Measurements from ENCODE around the gene MTHFD1L.
"Not testable (repeated sequence)": the region's sequence is repeated elsewhere in the genome, so short reads cannot be mapped to it uniquely, and the experiment has no call there.

MTHFD1L gene

DNA sequence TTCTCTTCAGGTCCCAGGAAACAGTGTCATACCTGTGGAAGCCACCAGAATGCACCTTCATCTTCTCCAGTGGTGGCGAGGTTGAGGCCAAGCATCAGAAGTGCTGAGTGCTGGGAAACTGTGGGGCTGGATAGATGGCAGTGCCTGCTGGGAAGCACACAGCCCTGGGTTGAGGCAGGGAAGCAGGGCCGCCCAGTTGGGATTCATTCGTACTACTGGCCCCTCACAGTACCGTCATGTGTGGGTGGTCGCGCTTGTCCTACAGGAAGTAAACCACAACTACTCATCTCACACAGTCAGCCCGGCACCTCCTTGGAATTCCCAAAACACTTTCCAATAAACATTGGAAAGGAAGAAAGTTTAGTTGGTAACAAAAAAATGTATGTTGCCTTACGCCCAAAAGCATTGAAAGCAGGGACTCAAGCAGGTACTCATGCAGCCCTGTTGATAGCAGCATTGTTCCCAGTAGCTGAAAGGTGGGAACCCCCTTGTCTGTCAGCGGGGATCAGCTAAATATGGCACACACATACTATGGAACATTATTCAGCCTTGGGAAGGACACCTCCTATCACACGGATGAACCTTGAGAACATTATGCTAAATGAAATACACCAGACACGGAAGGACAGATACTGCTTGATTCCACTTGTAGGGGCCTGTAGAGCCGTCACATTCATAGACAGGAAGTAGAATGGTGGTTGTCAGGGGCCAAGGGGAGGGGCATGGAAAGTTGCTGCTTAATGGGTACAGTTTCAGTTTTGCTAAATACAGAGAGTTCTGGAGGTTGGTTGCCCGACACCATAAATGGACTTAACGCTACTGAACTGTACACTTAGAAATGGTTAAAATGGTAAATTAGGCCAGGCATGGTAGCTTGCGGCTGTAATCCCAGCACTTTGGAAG, 162.7 kb downstream of the MTHFD1L start:
- DNase-seq (ENCODE audit: low read depth in 2 of 2) = no peak
- no peak overlapping the region for H3K4me3 ChIP-seq (replicated peaks in 1 of 2; ENCODE audit: low read depth in 2 of 2, low read length in 2 of 2)
- TF ChIP-seq, protein P1, sequence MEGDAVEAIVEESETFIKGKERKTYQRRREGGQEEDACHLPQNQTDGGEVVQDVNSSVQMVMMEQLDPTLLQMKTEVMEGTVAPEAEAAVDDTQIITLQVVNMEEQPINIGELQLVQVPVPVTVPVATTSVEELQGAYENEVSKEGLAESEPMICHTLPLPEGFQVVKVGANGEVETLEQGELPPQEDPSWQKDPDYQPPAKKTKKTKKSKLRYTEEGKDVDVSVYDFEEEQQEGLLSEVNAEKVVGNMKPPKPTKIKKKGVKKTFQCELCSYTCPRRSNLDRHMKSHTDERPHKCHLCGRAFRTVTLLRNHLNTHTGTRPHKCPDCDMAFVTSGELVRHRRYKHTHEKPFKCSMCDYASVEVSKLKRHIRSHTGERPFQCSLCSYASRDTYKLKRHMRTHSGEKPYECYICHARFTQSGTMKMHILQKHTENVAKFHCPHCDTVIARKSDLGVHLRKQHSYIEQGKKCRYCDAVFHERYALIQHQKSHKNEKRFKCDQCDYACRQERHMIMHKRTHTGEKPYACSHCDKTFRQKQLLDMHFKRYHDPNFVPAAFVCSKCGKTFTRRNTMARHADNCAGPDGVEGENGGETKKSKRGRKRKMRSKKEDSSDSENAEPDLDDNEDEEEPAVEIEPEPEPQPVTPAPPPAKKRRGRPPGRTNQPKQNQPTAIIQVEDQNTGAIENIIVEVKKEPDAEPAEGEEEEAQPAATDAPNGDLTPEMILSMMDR (IDR thresholded peaks at IDR 0.05; ENCODE audit: low read depth, low read length) = no peak

DNA sequence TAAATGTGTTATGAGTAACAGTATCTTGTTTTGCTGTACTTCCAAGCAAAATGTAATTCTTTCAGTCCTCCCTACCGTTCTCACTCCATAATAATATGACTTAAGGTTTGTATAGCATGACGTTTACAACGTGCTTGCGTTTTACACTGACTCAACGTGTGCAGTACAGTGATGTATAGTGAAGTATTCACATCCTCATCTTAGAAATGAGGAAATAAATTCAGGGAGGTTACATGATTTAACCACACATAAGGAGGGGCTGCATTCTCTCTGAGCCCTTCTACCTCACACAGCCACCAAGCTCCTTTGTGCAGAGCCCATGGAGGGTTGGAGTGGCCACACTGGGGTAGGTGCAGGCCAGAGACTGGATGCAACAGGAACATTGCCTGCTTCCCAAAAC, 164.5 kb downstream of the MTHFD1L start:
- DNase-seq (ENCODE audit: low read depth in 2 of 2) = no peak
- no peak overlapping the region for H3K4me3 ChIP-seq (replicated peaks in 1 of 2; ENCODE audit: low read depth in 2 of 2, low read length in 2 of 2)
- TF ChIP-seq, protein P1 (IDR thresholded peaks at IDR 0.05; ENCODE audit: low read depth, low read length) = no peak

DNA sequence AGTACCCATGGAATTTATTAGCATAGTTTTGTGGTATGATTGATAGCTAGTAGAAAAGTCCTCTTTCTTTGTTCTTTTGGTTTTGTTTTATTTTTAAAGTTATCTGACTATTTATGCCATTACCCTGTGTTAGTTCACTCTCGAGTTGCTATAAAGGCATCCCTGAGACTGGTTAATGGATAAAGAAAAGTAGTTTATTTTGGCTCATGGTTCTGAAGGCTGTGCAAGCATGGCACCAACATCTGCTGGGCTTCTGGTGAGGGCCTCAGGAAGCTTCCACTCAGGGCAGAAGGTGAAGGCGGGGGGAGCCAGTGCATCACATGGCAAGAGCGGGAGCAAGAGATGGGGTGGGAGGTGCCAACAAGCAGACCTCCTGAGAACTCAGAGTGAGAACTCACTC, 166.5 kb downstream of the MTHFD1L start:
- TF ChIP-seq, protein P1 (IDR thresholded peaks at IDR 0.05; ENCODE audit: low read depth, low read length) = no peak
- no peak for DNase-seq (ENCODE audit: low read depth in 2 of 2)
- no peak overlapping the region for H3K4me3 ChIP-seq (replicated peaks in 1 of 2; ENCODE audit: low read depth in 2 of 2, low read length in 2 of 2)

DNA sequence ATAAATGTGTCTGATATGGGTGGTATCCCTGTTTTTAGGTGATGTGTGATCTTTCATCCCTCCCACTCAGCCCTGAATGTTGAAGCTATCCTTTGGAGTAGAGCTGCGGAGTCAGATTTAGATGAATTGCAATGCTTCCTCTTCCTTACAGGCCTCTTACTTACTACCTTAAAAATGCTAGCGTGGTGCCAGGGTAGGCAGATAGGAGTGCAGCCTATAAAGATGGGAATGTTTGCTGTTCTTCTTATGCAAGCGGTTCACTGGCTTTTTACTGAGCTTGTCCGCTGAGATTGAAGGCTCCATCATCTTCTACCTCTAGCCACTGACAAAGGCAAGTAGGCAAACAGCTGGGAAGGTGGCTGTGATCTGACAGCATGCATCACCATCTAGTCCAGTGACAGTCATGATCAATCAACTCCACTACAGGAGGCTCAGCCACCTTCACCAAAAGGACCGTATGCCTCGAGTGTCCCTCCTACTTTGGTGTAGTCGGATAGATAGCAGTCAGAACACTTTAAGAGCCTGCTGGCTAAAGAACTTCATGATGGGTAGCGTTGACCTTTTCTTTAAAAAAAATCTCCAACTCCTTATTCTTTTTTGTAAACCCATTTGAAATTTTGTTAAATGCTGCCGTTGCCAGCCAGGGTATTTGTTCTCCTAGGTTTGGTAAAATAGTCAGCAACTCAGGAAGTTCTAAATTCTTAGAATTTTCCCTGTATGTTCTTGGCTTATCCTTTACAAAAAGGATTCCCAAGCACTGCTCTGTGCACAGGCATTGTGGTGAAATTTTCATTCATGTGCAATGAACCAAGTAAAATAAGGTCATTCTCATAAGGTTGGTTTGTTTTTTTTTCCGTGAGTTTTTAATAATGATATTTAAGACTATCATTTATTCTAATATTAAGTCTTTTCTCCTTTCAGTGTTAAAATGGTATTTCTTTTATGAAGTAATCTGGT, 169.6 kb downstream of the MTHFD1L start:
- H3K4me3 ChIP-seq (replicated peaks in 1 of 2; ENCODE audit: low read depth in 2 of 2, low read length in 2 of 2) = no peak overlapping the region
- no peak for DNase-seq (ENCODE audit: low read depth in 2 of 2)
- TF ChIP-seq, protein P1 (IDR thresholded peaks at IDR 0.05; ENCODE audit: low read depth, low read length) = no peak

DNA sequence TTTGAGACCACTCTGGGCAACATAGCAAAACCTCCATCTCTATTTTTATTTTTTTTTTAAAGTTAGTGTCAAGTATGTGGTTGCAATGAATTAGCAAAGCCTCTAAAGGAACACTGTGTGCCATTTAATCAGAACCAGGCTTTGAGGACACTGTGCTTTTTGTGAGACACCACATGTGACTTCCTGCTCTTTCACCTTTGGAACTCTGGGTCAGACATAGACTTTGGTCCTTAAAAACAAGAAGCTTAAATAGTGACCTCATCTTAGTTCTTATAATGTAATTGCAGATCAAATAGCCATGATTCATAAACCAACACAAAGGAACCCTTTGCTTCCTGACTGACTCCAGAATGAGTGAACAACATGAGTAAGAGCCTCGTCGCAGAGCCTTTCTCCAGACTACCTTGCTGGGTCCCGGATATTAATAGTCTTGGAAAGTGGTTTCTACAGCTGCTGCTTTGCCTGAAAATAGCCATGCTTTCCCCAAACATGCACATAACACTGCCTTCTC, 170.8 kb downstream of the MTHFD1L start:
- H3K4me3 ChIP-seq (replicated peaks in 1 of 2; ENCODE audit: low read depth in 2 of 2, low read length in 2 of 2) = not testable (repeated sequence)
- peak; percentile 78 to 98 for DNase-seq (ENCODE audit: low read depth in 2 of 2)

DNA sequence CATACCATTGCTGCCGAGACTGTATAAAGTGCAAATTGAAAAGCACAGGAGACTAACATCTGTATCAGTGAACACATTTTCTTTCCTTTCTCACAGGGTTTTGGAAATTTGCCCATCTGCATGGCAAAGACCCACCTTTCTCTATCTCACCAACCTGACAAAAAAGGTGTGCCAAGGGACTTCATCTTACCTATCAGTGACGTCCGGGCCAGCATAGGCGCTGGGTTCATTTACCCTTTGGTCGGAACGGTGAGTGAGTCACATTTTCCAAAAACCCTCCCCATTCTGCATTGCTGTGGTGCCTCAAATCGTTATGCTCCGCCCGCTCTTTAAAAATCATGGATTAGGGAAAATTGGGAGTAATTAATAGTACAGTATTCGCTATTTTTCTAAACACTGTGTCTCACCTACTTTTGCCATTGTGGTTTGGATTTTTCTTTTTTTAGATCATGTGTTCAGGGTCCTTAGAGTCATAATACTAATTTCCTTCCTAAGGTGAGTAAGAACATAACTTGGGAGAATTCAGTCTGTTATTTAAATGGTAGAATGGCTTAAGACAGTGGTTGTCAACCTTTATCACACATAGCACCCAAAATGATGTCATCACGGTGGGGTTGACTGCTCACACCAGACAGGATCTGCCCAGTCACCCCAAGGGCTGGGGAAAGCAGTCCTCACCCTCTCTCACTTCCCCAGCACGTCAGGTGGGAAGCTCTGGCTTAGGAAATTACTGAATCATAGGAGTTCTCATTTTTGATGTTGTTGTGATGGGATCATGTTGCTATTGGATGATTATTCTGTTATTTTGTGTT, 171.6 kb downstream of the MTHFD1L start:
- DNase-seq (ENCODE audit: low read depth in 2 of 2) = peak in 1 of 2 donors; percentile 72
- no peak overlapping the region for H3K4me3 ChIP-seq (replicated peaks in 1 of 2; ENCODE audit: low read depth in 2 of 2, low read length in 2 of 2)
- TF ChIP-seq, protein P1 (IDR thresholded peaks at IDR 0.05; ENCODE audit: low read depth, low read length) = no peak
